GM12891 (cell line): ENCODE measurements around the gene AP5Z1.

ENCODE experiments used
- POLR2A ChIP-seq: IDR thresholded peaks from 2 replicates; pipeline ENCODE4 v1.6.1; 2011; ENCODE audit warnings: low read depth, low read length, control low read depth
- POLR2AphosphoS5 ChIP-seq: IDR thresholded peaks from 2 replicates; pipeline ENCODE4 v1.6.1; 2011; ENCODE audit warnings: low read depth, low read length, control low read depth
- SPI1 ChIP-seq: IDR thresholded peaks from 2 replicates; pipeline ENCODE4 v1.6.1; 2011; ENCODE audit warnings: low read depth, low read length, control low read depth
- TAF1 ChIP-seq: IDR thresholded peaks from 2 replicates; pipeline ENCODE4 v1.6.1; 2011; ENCODE audit warnings: low read depth, low read length, control low read depth

- TF ChIP-seq POLR2A (no peak), POLR2AphosphoS5 (no peak), SPI1 (no peak), TAF1 (no peak)
These were observed 27.7 kb upstream of the AP5Z1 start for GRCh38 chr7:4747746-4748145.
